Limb (tissue), 2 donors: ENCODE measurements around the gene NUFIP2.
A peak's percentile ranks its signal among the peaks of the same experiment; 100 is the strongest.
"Not testable (repeated sequence)": the region's sequence is repeated elsewhere in the genome, so short reads cannot be mapped to it uniquely, and the experiment has no call there.

Experiments
- DNase-seq, 2 donors: peaks; one replicate each; pipeline ENCODE4 v3.0.0-alpha.2; 2016; ENCODE audit errors: extremely low spot score in 2 of 2

Gene NUFIP2

GRCh38 chr17:29293890-29294579 is at the start of gene NUFIP2:
Gene NUFIP2 (minus strand): TSS chr17:29294148. CDS start chr17:29294059, 89 bp downstream.
- DNase-seq = peak; percentile 99 to 100

- DNase-seq = no peak
Measured at GRCh38 chr17:29342158-29342765, 48.3 kb upstream of the NUFIP2 start.

- DNase-seq = no peak
Measured at GRCh38 chr17:29341726-29342125, 47.8 kb upstream of the NUFIP2 start.

GRCh38 chr17:29339016-29339415 is 45.1 kb upstream of the NUFIP2 start:
- not testable (repeated sequence) for DNase-seq

- DNase-seq = no peak
Measured at GRCh38 chr17:29331708-29332085, 37.7 kb upstream of the NUFIP2 start.

GRCh38 chr17:29331075-29331707 is 37.2 kb upstream of the NUFIP2 start:
- DNase-seq = no peak

- DNase-seq = no peak
Measured at GRCh38 chr17:29327412-29327811, 33.5 kb upstream of the NUFIP2 start.

GRCh38 chr17:29326023-29326813 is 32.3 kb upstream of the NUFIP2 start:
- no peak for DNase-seq

GRCh38 chr17:29322363-29322762 is 28.4 kb upstream of the NUFIP2 start:
- DNase-seq = no peak

GRCh38 chr17:29303386-29303785 is 9.4 kb upstream of the NUFIP2 start:
- no peak for DNase-seq

- no peak for DNase-seq
Measured at GRCh38 chr17:29299031-29299430, 5.1 kb upstream of the NUFIP2 start.

GRCh38 chr17:29295420-29295819 is 1.5 kb upstream of the NUFIP2 start:
- no peak for DNase-seq

GRCh38 chr17:29294580-29294900 is 592 bp upstream of the NUFIP2 start:
- no peak for DNase-seq

GRCh38 chr17:29292992-29293889 is 707 bp downstream of the NUFIP2 start:
- peak; percentile 29 to 81 for DNase-seq

- peak; percentile 38 to 83 for DNase-seq
Measured at GRCh38 chr17:29292071-29292991, 1.6 kb downstream of the NUFIP2 start.

- peak in 1 of 2 donors; percentile 73 for DNase-seq
Measured at GRCh38 chr17:29291163-29291752, 2.7 kb downstream of the NUFIP2 start.

GRCh38 chr17:29289852-29290251 is 4.1 kb downstream of the NUFIP2 start:
- DNase-seq = no peak

- DNase-seq = no peak
Measured at GRCh38 chr17:29283961-29284360, 10.0 kb downstream of the NUFIP2 start.

GRCh38 chr17:29283496-29283895 is 10.5 kb downstream of the NUFIP2 start:
- no peak for DNase-seq
